NCI-H146 treated with DMSO at 0.1 percent for 48 hours (cell line): ENCODE results near the gene CACNA1C.

Experiments
- DNase-seq: peaks from one replicate; lab custom pipeline; 2025; ENCODE audit not compliant: unreplicated experiment; lab: John Stamatoyannopoulos, UW

The CACNA1C gene

DNA sequence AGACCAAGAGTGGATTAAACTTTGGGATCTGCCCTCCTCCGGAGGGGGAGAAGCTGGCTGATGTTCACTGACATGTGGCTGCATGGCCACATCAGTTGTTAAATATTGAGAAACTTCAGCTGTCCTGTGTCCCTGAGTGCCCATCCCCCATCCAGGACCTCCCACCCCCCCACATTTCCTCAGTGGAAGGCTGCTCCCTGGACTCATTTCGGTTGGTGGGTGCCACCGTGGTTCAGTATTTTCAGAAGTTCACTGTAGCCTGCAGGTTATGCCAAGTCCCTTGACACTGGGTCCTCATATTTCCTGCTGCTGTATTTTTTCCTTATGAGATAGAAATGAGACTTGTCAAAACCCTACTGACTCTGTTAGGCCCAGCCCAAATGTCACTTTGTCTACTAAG, 302.4 kb downstream of the CACNA1C start:
- no peak for DNase-seq

GRCh38 chr12:2355604-2356003, 302.8 kb downstream of the CACNA1C start:
- DNase-seq, result no peak

GRCh38 chr12:2356601-2357125, 303.9 kb downstream of the CACNA1C start:
- no peak for DNase-seq

DNA sequence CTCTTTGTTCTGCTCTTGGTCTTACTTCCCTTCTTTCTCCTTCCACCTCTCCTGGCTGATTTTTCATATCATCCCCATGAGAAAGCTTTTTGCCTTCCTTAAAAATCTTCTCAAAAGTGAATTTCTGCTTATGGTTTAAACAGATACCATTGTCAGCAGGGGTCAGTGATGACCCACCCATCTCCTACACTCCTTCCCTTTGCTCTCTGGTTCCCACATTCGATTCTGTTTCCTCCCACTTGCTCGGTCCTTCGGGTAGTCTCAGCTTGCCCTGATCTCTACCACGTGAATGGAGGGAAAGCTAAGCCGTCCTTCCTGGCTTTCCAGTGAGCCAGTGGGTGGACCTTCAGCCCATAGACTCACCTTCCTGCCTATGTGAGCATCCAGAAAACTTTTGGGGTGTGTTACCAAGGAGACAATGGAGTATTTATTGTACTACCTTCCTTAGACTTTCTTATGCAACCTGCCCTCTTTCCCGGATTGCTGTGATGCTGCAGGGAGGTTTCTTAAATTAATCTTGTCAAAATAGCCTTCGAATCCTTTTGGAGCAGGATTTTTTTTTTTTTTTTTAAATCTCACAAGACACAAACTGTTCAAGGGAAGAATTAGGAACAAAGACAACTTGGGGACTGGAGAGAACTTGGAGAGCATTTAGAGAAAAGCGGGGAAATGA, 306.3 kb downstream of the CACNA1C start:
- DNase-seq, result no peak

- DNase-seq, result no peak
These were observed 307.2 kb downstream of the CACNA1C start for GRCh38 chr12:2359725-2360629.

GRCh38 chr12:2360630-2361170, 307.9 kb downstream of the CACNA1C start:
- no peak for DNase-seq

DNA sequence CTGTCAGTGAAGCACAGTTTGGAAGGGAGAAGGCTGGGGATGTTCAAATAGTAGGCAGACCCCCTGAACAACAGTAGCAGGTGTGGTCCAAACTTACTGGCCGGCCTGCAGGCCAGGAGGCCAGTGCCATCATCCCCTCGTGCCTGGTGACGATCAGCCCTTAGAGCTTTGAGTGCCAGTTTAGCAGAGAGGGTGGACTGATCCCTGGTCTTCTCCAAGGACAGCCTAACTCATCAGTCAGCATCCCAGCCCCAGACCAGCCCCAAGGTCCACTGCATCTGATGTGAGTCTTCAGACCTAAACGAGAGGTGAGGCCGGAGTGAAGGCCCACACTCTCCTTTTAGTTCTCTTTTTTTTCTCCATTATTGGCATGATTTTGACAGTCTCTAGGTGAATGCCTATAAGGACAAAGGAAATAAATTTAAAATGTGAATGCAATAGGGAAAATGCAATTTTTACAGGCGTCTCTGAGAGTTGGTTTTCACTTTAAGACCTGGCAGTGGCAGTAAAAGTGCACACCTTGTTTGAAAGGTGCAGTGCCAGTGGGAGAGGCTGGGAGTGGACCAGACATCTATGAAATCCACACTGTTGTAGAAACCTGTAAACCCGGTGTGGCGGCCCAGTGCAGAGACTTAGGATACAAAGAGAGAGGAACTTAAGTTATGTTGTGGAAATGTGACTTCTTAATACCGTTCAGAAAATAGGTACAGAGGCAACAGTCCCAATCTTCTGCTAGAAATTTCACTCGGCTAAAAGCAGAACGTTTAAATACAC, 311.2 kb downstream of the CACNA1C start:
- DNase-seq, result no peak

DNA sequence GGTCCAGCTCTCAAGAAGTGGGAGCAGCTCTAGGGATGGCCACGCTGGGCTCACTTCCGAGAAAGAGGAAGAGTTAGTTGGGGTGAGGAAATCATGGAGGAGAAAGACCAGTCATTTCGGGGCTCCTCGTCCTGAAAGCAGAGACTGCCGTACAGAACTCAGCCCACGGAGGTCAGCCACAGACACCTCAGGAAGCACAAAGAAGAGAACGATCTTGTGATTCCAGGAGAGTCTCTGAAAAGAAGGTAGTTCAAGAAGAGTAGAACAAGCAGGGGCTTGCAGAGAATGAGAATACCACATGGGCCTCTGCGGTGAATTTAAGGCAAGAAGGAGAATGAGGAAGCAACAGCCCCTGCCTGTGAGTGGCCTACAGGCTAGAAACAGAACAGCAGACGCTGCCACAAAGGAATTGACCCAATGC, 311.9 kb downstream of the CACNA1C start:
- DNase-seq, result no peak

GRCh38 chr12:2366711-2367110, 313.9 kb downstream of the CACNA1C start:
- DNase-seq, result no peak

DNA sequence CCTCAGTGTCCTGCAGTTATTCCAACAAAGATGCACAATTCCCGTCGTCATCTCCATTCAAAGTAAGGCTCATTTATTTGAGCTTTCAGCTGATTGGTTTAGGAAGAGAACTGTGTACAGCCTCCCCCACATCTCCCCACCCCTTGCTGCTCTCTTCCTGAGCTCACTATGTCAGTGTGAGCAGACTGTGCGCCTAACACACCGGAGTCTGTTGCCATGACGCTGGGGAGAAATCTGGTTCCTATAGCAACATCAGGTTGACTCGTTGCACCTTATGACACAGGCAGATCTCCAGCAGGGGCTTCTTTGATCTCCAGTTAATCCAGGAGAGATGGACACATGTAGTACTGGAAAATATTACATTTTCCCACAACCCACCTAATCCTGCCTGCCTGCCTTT, 319.4 kb downstream of the CACNA1C start:
- no peak for DNase-seq

DNA sequence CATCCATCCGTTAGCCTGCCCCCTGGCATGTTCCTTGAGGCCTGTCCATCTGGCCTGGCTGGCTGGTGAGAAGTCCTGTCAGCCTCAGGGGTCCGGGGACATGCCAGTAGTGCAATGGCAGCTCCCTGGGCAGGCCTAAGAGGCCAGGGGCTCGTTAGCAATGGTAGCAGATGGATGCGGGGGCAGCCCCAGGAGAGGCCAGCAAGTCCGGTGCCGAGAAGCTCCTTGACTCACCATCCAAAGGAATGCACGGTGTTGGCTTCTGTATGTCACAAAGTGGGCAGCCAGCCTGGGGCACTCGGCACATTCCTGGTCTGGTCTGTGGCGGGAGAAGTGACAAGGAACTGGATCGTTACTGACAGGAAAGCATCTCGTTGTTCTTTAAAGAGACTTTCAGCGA, 319.9 kb downstream of the CACNA1C start:
- DNase-seq, result no peak

DNA sequence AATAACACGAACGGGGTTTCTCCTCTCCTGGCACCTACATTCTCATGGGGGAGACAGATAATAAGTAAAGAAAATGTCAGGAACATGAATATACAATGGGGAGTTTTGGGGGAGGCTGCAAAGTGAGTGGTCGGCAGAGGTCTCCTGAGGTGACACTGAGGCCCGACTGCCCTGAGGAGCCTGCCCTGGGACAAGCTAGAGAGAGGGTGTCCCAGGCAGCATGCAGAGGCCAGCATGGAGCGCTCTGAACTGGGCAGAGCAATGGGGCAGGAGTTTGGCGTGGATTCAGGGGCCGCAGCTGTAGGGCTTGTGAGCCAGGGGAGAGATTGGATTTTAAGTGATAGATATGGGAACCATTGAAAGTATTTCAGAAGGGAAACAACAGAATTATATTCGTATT, 320.5 kb downstream of the CACNA1C start:
- no peak for DNase-seq

DNA sequence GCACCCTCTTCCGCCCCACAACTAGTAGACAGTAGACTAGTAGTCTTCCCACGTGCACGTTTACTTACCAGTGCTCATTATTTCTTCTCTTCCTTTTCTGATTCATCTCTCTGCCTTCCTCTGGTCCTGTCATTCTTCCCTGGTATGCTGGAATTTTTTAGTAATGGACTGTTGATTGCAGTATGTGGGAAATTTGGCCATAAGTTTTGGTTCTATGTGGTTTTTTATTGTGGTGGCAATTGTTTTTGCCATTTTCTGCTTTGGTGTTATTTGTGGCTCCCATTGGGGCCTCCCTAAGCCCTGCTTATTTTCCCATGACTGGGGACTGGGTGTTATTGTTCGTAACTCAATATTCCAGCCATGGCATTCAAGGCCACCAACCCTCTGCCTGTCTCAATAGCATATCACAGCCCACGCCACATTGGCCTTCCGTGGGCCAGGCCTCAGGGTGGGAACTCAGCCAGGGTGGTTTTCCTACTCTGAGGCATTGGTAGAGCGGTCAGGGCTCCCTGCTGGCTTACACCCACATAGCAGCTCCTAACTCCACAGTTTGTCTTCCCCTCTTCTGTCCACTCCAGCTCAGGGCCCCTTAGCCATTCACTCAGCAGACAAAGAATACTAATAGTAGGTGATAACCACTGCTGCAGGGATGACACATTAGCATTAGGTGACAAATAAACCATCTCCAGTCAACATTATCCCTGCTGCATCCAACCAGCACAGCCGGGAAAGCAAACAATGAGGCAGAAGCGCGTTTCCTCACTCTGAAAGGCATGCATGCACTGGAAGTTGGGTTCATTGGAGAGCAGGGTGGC, 321.5 kb downstream of the CACNA1C start:
- no peak for DNase-seq

GRCh38 chr12:2375871-2376270, 323.1 kb downstream of the CACNA1C start:
- DNase-seq, result no peak

DNA sequence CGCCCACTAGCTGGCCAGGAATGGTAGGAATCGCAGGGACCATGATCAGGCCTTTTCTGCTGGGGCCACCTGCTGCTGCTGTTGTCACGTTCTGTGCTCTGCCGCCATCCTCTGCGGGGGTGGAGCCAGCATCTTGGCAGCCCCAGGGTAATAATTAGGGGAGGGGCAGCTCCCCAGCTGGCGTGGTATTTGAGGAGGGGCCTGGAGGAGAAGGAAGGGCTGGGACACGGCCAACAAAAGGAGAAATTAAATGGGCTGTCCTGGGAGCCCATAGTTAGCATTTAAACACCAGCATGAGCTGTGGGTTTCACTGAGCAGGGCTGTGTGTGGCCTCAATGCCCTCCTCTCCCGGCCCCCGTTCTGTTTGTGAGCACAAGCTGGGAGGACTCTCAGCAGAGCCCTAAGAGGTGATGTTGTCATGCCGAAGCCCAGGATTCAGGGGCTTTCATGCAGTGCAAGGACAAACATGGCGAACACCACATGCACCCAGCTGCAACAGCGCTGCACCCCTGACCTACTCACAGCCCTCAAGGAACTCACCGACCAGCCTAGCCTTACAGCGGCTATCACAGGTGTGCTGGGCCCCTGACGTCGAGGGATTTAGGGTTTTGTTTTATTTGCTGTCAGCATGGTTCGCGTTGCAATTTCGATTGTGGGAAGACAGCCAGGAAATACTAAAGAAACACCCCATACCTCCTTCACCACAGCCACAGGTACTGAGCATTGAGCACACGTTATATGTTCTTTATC, 324.3 kb downstream of the CACNA1C start:
- DNase-seq, result no peak

DNA sequence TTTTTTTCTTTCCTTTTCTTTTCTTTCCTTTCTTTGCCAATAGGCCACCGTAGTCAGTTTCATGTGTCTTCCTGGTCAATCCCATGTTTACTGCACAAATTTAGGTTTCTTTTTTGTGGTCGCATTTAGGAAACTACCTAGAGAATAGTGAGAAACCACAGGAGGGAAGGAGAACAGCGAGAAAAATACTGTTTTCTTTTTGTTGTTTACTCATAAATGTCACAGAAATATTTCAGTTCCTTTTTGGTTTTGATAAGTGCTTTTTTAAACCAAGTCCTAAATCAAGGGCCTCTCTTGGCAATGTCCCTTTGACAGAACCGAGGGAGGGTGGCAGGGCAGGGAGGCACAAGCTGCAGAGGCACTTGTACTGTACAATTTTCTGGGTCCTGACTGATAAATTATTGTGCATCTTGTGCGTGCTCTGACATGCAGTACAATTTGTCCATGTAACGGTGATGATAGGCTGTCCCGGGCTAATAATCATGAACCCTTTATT, 326.1 kb downstream of the CACNA1C start:
- no peak for DNase-seq

DNA sequence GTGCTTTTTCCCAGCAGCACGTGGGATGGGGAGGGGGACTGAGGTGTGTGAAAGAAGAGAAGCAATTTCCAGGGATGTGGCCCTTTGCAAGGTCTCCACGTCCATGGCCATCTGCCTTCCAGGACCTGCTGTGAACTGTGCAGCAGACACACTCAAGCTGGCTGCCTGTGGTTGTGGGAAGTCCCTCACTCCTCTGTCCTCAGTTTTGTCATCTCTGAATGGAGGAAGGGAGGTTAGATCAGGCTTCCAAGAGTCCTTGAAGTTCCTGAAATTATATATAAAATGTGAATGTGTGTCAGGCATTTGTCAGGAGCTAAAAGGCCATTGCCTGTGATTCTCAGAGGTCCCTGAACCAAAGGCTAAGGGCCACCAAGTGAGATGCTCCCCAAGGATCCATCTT, 328.2 kb downstream of the CACNA1C start:
- DNase-seq, result no peak

DNA sequence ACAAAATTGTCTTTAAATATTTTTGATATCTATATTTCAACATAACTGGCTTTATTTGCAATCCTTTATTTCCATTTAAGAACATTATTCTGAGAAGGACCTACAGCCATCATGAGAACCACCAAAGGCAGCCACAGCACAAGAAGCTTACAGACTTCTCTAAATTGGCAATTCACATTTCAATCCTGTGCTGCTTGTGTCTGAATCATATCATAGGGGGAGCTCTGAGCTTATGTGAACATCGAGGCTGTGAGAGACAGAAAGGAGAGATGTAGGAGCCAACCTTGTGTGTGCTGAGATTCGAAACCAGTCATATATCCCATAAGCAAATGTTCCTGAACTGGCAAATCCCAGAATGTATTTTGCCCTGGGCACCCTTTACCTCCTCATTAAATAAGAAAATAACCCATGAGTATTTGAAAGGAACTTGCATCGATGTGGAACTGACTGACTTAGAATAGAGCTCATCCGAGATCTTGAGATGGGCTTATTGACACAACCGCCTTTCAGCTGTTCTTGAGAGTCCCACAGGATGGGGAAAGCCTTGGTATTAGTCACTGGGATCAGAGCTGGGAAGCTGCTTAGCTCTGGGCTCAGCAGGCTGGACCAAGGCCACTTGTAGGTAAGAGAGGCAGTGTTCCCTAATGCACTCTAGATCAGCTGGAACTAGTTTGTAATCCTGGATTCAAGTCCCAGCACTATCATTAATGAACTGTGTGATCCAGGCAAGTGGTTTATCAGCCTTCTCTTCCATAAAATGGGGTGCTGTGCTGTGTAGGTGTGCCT, 329.8 kb downstream of the CACNA1C start:
- no peak for DNase-seq
